NCI-H2029 (cell line): ENCODE data around the gene SERGEF.

Experiments
- DNase-seq: peaks from one replicate; lab custom pipeline; 2025; lab: John Stamatoyannopoulos, UW

The SERGEF gene

DNA sequence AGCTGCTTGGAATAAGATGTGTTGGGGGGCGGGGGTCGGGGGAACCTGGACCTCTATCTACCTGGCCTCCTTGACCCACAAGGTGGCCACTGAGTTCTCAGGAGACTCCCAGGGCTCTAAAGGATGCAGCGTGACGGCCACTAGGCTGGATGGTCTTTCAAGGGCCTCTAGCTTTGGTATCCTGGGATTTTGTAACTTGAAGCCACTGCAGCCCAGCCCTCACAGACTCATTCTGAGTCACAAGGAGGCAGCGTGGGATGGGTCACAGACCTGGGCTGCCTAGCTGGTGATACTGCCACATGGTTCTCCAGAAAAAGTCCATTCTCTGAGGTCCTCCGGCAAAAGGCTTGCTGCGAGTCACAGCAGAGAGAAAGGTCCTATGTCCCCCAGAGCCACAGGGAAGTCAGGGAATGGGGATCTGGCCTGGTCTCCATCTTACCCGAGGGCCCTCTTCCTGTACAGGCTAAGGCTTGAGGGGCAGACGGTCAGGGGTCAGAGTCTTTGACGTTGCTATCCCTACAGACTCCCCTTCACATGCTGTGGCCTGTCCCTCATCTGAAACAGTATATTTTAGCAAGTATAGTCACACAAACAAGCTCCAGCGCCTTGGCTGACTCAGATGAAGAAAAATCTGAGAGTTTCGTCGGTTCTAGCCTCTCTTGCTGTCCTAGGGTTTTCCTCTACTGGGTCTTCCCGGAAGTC lies 225.9 kb downstream of the SERGEF start:
- no peak for DNase-seq

- no peak for DNase-seq
These were observed 229.0 kb downstream of the SERGEF start for GRCh38 chr11:17783878-17784277.

- DNase-seq, result no peak
These were observed 230.1 kb downstream of the SERGEF start for GRCh38 chr11:17782603-17783337.

DNA sequence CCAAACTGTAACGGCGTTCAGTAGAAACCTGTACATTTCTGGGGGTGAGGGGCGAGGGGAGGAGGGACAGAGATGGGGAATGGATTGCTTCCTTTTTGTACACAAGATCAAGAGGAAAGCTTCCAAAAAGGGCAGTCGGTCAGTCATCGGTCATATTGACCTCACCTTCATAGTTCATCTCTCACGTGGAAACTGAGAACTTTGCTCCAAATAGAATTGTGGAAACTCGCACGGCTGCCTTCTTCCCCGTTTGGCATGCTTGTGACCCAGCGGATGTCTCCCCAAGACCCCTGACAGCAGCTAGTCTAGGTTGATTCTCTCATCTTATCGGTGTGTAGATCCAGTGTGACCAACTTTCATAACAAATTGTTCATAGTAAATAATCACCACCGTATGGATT lies 230.7 kb downstream of the SERGEF start:
- no peak for DNase-seq

- no peak for DNase-seq
These were observed 231.2 kb downstream of the SERGEF start for GRCh38 chr11:17781626-17782025.

DNA sequence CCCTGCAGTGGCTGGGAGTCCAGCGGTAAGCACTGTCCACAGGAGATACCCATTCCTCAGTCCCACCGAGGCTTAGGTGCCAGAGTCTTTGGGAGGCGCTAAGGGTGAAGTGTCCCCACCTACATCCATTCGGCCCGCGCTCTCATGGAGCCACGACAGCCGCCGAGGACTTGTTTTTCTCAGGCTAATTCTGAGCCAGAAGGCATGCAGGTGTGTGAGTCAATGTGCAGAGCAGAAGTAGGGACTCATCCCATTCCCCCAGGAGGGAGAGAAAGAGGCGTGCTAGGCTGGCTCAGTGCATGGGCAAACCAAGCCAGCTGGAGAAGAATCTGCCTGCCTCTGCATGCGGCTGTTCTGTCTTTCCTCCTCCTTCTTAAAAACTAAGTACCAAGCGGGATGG lies 231.6 kb downstream of the SERGEF start:
- DNase-seq, result no peak

DNA sequence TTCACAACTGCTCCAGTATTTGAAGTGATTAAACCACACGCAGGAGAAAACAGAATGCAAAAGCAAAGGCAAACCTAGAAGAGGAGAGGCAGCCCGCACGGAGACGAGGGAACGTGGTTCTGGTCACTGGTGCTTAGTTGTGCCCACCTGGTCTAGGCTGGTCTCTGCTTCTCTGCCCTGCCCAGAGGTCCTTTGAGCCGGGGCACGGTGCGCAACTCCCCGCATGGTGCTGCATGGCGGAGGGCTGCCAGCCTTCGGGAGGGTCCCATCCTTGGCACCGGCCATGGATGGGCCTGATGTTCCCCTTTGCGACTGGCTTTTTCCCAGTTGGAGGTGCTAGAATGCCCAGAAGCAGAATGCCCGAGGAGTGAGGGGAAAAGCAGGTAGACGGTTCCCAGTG lies 232.2 kb downstream of the SERGEF start:
- DNase-seq, result no peak

DNA sequence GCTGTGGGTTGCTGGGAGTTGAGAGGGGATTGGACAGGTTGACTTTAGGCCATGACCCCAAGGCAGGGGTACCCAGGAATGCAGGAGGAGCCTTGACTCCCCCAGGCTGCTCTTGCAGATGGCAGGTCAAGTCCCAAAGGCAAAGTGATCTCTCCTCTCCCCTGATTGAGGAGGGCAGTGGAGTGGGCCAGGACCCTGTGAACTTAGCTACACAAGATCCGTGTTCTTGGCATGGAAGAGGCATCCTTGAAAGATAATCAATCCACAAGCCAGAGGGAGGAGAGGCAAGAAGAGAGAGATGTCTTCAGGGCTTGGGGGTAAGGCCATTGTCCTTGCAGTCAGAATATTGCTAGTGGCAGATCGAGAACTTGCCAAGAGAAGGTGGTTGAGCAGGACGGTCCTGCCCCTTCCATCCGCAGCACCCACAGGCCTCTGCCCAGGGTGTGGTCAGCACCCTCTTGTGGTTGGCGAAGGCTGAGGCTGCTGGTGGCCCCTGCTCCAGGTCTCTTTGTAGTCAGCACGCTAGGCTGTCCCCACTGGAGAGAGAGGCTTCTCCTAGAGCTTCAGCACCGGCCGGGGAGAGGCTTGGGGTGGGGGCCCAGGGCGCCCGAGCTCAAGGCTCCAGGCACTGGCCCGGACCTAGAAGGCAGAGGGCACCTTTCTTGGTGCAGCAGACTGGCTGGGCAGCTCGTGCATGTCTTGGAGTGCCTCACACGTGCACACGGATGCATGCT lies 232.8 kb downstream of the SERGEF start:
- no peak for DNase-seq

DNA sequence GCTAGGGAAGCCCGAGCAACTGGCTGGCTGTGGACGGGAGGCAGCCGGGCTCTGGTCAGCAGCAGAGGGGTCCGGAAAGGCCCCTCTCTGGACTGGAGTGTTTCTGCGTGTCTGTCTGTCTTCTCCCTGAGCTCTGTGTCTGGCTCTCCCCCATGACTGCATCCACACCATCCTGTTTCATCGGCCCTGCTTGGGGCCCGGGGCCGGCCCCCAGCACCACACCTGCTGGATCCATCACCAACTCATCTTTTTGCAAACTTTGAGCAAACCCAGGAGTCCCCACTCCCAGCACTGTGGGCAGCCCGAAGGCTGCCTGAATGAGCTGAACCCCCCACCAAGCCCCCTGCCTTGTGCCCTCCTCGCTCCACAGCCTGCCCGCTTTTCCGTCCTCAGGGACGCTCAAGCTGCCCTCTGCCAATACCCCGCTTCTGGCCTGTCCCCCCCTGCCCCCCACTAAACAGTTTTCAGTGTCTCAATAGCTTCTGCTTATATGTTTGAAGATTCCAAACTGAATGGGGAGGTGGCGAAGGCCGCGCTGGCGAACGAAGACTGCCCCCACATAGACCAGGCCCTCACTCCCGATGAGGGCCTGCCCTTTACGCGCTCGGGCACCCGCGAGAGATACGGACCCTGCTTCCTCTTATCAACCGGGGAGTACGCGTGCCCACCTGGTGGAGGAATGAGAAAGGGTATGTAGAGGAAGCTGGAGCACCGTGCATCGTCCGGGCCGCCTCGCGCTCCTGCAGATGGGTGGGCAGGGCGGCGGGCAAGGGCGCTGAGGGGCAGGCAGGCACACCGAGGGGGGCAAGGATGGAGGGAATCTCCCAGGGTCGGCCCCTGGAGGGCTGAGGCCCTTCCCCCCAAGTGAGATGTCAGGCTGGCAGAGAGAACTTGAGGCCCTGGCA lies 233.6 kb downstream of the SERGEF start:
- no peak for DNase-seq

DNA sequence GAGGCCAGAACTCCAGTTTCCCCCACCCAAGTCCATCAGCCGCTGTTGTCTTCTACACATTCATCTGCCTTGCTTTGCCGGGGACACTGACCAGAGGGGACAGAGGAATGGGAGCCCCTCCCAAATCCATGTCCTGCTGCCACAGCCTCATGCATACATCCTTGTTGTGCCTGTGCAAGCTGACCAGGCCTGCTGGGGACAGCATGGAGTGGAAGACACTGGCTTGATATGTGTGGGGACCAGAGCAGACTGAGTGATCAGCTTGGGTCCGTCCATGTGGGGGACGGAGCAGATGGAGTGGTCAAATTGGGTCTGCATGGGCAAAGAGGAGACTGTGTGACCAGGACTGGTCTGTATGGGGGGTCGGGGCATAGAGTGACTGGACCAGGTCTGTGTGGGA lies 234.5 kb downstream of the SERGEF start:
- DNase-seq, result no peak

- DNase-seq, result no peak
These were observed 235.1 kb downstream of the SERGEF start for GRCh38 chr11:17777738-17778091.

DNA sequence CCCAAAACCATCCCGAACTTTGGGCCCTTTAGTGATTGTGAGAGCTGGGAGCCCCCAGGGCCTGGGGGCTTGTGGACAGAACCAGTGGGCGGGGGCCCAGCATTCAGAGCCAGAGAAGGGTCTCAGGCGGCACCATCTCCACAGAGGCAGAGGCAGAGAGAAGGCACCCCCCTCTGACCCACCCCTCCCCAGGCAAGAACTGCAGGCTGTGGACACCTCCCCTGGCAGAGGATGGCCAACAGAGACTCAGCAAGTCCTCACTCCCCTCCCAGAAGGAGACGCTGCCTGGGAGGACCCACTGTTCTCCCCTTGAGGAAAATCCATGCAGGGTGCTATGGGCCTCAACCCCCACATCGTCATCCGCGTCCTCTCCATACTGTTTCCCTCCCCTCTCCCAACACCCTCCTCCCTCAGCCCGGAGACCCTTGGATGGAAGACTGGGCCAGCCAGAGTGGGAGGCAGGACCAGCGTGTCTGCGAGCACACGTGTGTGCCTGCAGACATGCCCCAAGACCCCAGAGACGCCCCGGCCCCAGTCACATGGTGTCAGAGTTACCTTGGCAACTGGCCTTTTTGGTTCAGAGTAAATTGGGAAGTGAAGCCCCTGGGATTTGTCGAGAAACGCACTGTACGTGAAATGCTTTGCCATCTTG lies 235.6 kb downstream of the SERGEF start:
- DNase-seq, result no peak

DNA sequence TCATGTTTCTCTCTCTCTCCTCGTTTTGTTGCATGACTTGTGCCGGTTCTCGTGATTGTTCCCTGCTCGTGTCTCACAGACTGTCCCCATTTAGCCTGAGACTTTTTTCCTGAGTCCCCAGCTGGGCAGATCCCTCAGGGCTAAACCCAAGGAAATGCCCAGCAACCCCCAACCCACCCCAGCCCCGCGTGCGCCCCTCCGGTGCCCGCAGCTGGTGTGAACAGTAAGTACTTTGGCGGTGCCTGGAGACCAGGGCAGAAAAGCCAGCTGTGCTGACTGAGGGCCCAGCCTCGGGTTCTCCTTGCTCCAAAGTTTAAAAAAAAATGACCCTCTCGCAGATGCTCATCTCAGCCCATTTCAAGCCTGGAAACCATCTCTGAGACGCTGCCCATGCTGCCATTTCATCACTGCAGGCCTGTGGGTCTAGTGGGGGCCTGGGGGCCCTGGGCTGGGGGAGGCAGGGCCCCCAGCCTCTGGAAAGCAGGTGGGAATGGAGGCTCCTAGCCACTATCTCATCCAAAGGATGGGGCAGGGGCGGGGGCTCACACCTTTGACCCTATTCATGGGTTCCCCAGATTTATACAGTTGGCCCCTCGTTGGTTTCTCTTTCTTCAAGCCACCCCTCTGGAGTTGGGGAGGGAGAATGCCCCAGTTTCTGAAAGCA lies 236.5 kb downstream of the SERGEF start:
- no peak for DNase-seq

- no peak for DNase-seq
These were observed 237.2 kb downstream of the SERGEF start for GRCh38 chr11:17775507-17776211.

- no peak for DNase-seq
These were observed 237.9 kb downstream of the SERGEF start for GRCh38 chr11:17775035-17775348.

GRCh38 chr11:17774232-17775034 lies 238.4 kb downstream of the SERGEF start:
- DNase-seq, result no peak

GRCh38 chr11:17773674-17774073 lies 239.2 kb downstream of the SERGEF start:
- no peak for DNase-seq

DNA sequence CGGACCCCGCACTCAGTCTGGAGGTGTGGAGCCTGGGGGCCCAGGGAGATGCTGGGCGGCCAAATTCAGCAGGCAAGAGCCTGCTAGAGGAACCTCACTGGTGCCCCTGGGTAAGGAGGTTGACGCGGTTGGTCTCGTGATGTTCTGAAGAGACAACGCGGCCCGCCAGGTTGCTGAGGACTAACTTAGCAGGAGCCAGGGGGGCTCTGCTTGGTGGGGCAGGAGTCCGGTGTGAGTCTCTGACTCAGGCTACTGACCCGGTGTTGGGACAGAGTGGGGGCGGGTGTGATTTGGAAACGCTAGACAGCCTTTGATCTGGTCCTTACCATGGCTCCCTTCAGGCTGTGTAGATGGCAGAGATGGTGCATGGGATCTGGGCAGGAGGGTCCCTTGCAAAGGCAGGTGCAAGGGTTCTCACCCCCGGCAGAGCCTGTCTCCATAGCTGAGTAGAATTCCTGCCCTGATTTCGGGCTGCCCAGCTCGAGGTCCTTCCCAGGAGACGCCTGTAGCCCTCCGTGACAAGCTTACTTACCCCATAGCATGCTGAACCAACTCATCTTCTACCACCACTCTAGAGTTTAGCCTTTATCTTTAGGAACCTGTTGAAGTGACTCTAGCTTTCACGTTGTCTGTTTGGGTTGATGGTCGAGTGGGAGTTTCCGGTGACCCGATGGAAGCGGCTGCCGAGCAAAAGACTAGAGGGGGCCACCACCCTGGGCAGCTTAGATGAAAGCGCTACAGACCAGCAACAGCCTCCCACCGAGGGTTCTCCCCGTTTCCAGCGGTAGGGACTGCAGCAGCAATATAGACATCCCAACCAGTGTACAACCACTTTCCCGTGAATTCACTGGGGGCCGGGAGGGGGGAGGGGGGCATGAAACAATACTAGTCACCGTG lies 239.9 kb downstream of the SERGEF start:
- DNase-seq, result no peak
